PFSK-1 (cell line): ENCODE measurements around the gene MYRF.

Source experiments
- FOXP2 ChIP-seq: optimal IDR thresholded peaks from 2 replicates; pipeline ENCODE3; 2011; ENCODE audit warnings: borderline replicate concordance, control low read depth, inconsistent platforms; ENCODE audit not compliant: insufficient read depth; ENCODE audit errors: extremely low read length, extremely low read depth
- POLR2AphosphoS5 ChIP-seq: IDR thresholded peaks from 2 replicates; pipeline ENCODE4 v1.6.1; 2012; ENCODE audit warnings: low read depth, mild to moderate bottlenecking, control low read depth, low read length, moderate library complexity
- REST ChIP-seq, 2 experiments: IDR thresholded peaks; 2 replicates each; pipeline versions ENCODE4 v1.6.1 to v1.8.0; 2011 to 2012; ENCODE audit warnings: low read depth in 2 of 2, low read length in 2 of 2, control low read depth in 1 of 2, inconsistent platforms in 1 of 2, mild to moderate bottlenecking in 1 of 2, moderate library complexity in 1 of 2; ENCODE audit not compliant: insufficient read depth in 1 of 2
- SIN3A ChIP-seq: IDR thresholded peaks from 2 replicates; pipeline ENCODE4 v1.6.1; 2012; ENCODE audit warnings: mild to moderate bottlenecking, low read length, moderate library complexity, borderline replicate concordance; ENCODE audit not compliant: insufficient read depth
- TAF1 ChIP-seq: IDR thresholded peaks from 2 replicates; pipeline ENCODE4 v1.6.1; 2012; ENCODE audit warnings: low read length, control low read depth, borderline replicate concordance; ENCODE audit not compliant: insufficient read depth

DNA sequence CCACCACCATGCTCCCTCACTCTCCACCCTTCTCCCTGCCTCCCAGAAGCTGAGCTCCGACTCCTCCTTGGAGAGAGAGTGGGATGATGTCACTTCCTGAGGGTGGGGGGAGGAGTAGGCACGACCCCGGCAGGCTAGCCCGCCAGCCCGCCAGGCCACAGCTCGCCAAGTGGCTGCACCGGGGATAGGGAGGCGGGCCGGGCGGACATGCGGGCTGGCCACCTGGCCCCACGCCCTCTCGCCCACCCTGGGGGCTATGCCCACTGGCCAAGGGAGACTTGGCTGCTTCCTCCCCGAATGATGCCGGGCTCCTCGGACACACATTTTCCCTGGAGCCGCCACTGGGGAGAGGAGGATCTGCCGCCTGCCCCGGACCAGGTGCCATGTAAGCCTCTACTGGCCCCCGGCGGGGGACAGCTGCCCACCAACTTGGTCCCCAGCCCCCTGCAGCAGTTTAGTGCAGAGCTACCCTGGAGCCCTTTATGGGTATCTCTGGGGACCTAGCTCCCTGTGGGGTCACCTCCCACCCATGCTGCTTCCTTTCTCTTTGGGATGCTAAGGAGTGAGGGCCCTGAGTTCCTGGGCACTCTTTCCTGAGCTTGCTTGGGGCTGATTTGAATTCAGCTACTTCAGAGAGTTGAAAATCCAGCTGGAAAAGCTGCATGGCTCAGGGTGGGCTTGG lies 33.7 kb upstream of the MYRF start:
- TF ChIP-seq POLR2AphosphoS5 (no peak), SIN3A (no peak), TAF1 (no peak), REST (IDR thresholded peaks at IDR 0.05; ENCODE audit: insufficient read depth in 1 of 2, low read depth in 2 of 2, low read length in 2 of 2) (no peak), FOXP2 (no peak)
